HEK293 (cell line): ENCODE measurements around the gene FIGLA.
A peak's percentile ranks its signal among the peaks of the same experiment; 100 is the strongest.

Experiments
- CTCF ChIA-PET: fragments of 350-600 bp; formaldehyde crosslinking; extraction: SDS; loops from one replicate; lab custom pipeline; 2021; ENCODE audit warnings: antibody characterized with exemption; lab: Yijun Ruan, JAX
- POLR2A ChIA-PET: fragments of 300-600 bp; formaldehyde crosslinking; extraction: SDS; loops from one replicate; lab custom pipeline; 2020; ENCODE audit warnings: antibody characterized with exemption, inconsistent platforms; lab: Yijun Ruan, JAX
- H3K27ac ChIP-seq: fragments of 200-500 bp; sonication (Bioruptor generic); 2 replicates; pipeline ENCODE4 v1.5.1; 2014; ENCODE audit warnings: low read depth, low read length, control low read depth, inconsistent platforms; ENCODE audit errors: extremely low read depth
- H3K36me3 ChIP-seq, 2 experiments: fragments of 200-500 bp in 1 of 2; sonication (Bioruptor generic) in 1 of 2; 1 replicate in 1 of 2; 2 replicates in 1 of 2; pipeline ENCODE4 v1.5.1; 2014 to 2017; ENCODE audit warnings: inconsistent platforms in 2 of 2, low read length in 2 of 2; ENCODE audit not compliant: control insufficient read depth in 2 of 2, insufficient read depth in 1 of 2
- H3K4me1 ChIP-seq: fragments of 200-500 bp; sonication (Bioruptor generic); 2 replicates; pipeline ENCODE4 v1.5.1; 2014; ENCODE audit warnings: mild to moderate bottlenecking, low read length, inconsistent platforms; ENCODE audit not compliant: control insufficient read depth, insufficient read depth
- H3K4me3 ChIP-seq: 2 replicates; pipeline ENCODE4 v1.5.1; 2011; ENCODE audit warnings: low read depth, mild to moderate bottlenecking, control low read depth, low read length, moderate library complexity
- H3K9me3 ChIP-seq: fragments of 200-500 bp; sonication (Bioruptor generic); 2 replicates; pipeline ENCODE4 v1.5.1; 2014; ENCODE audit warnings: low read depth, low read length, inconsistent platforms; ENCODE audit not compliant: control insufficient read depth, insufficient read depth
- EGR2 ChIP-seq: fragments of 450-650 bp; formaldehyde crosslinking; IDR thresholded peaks from 2 replicates; pipeline ENCODE4 v1.5.1; 2016; ENCODE audit warnings: low read depth, missing biosample characterization, missing genetic modification characterization
- ELK4 ChIP-seq: IDR thresholded peaks from 2 replicates; pipeline ENCODE4 v1.6.1; 2011; ENCODE audit warnings: mild to moderate bottlenecking, low read depth, low read length, borderline replicate concordance
- HOXD13 ChIP-seq: sonication (generic); formaldehyde crosslinking; IDR thresholded peaks from 2 replicates; pipeline ENCODE4 v1.8.0; 2022; ENCODE audit warnings: missing genetic modification reagents, borderline replicate concordance
- KLF1 ChIP-seq: fragments of 450-650 bp; formaldehyde crosslinking; IDR thresholded peaks from 2 replicates; pipeline ENCODE4 v1.5.1; 2016; ENCODE audit warnings: missing biosample characterization, missing genetic modification characterization
- SALL2 ChIP-seq: fragments of 450-650 bp; formaldehyde crosslinking; IDR thresholded peaks from 2 replicates; pipeline ENCODE4 v1.5.0; 2017; ENCODE audit warnings: missing biosample characterization, mild to moderate bottlenecking, missing genetic modification characterization, borderline replicate concordance
- ZBTB20 ChIP-seq: fragments of 450-650 bp; formaldehyde crosslinking; IDR thresholded peaks from 2 replicates; pipeline ENCODE4 v1.5.1; 2016; ENCODE audit warnings: missing biosample characterization, missing genetic modification characterization
- ZBTB6 ChIP-seq: fragments of 450-650 bp; formaldehyde crosslinking; IDR thresholded peaks from 2 replicates; pipeline ENCODE4 v1.5.1; 2017; ENCODE audit warnings: missing biosample characterization, missing genetic modification characterization
- ZIC2 ChIP-seq: fragments of 450-650 bp; formaldehyde crosslinking; IDR thresholded peaks from 2 replicates; pipeline ENCODE4 v1.5.1; 2016; ENCODE audit warnings: missing biosample characterization, missing genetic modification characterization
- ZNF2 ChIP-seq: fragments of 450-650 bp; formaldehyde crosslinking; IDR thresholded peaks from 2 replicates; pipeline ENCODE4 v1.5.1; 2016; ENCODE audit warnings: missing biosample characterization, missing genetic modification characterization
- ZNF292 ChIP-seq: fragments of 450-650 bp; formaldehyde crosslinking; IDR thresholded peaks from 2 replicates; pipeline ENCODE4 v1.5.1; 2016; ENCODE audit warnings: low read depth, missing biosample characterization, missing genetic modification characterization, borderline replicate concordance
- ZNF341 ChIP-seq: fragments of 450-650 bp; formaldehyde crosslinking; IDR thresholded peaks from 2 replicates; pipeline ENCODE4; 2016; ENCODE audit warnings: low read depth, missing biosample characterization, missing genetic modification characterization
- ZNF394 ChIP-seq: fragments of 450-650 bp; formaldehyde crosslinking; IDR thresholded peaks from 2 replicates; pipeline ENCODE4 v1.5.1; 2016; ENCODE audit warnings: missing biosample characterization, missing genetic modification characterization, mild to moderate bottlenecking, moderate library complexity, borderline replicate concordance
- ZNF423 ChIP-seq: fragments of 450-650 bp; formaldehyde crosslinking; IDR thresholded peaks from 2 replicates; pipeline ENCODE4 v1.5.1; 2016; ENCODE audit warnings: missing biosample characterization, missing genetic modification characterization
- ZNF48 ChIP-seq: fragments of 450-650 bp; formaldehyde crosslinking; IDR thresholded peaks from 2 replicates; pipeline ENCODE4 v1.5.1; 2016; ENCODE audit warnings: missing biosample characterization, missing genetic modification characterization
- ZNF514 ChIP-seq: fragments of 450-650 bp; formaldehyde crosslinking; IDR thresholded peaks from 2 replicates; pipeline ENCODE4 v1.5.1; 2016; ENCODE audit warnings: missing biosample characterization, missing genetic modification characterization
- ZNF626 ChIP-seq: fragments of 450-650 bp; sonication (Bioruptor Pico); formaldehyde crosslinking; IDR thresholded peaks from 2 replicates; pipeline ENCODE4 v1.5.1; 2018; ENCODE audit warnings: missing biosample characterization, missing genetic modification characterization, inconsistent platforms
- ZNF777 ChIP-seq: fragments of 450-650 bp; formaldehyde crosslinking; IDR thresholded peaks from 2 replicates; pipeline ENCODE4 v1.5.1; 2017; ENCODE audit warnings: missing biosample characterization, missing genetic modification characterization, borderline replicate concordance
- TF ChIP-seq, protein P1 (sequence below): fragments of 450-650 bp; formaldehyde crosslinking; IDR thresholded peaks from 2 replicates; pipeline ENCODE4 v1.5.1; 2016; ENCODE audit warnings: missing biosample characterization, missing genetic modification characterization
- TF ChIP-seq, protein P2 (sequence below): fragments of 450-650 bp; formaldehyde crosslinking; conservative IDR thresholded peaks from 2 replicates; pipeline ENCODE4 v1.5.1; 2016; ENCODE audit warnings: low read depth, missing biosample characterization, missing genetic modification characterization

The FIGLA gene

DNA sequence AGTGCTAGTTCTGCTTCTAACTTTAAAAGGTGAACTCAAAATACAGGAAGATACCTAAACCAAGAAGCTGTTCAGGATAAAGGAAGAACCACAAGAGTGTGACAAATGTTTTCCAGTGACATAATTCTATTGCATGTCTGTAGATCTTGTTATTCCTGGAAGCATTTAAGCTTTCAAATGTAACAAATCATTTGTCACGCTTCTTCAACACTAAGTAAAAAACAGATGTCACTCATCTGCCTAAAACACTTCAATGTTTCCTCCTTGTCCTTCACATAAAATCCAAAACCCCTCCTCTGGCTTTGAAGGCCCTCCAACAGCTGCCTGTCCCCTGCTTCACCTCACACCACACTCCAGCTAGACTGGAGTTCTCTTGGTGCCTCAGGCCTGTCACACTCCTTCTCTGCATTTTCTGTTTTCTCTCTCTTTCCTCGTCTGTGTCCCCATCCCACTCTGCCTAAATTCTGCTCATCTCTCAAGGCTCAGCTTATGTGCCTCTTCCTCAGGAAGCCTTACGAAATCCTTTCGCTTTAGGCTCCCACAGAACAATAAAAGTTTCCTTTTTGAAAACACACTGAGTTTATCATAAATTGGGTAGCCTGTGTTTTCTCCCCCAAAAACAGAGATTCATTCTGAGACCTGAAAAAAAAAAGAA lies 36.4 kb upstream of the FIGLA start:
- no peak overlapping the region for H3K27ac ChIP-seq
- TF ChIP-seq ZBTB20 (tag by site-specific recombination) = no peak
- no peak for TF ChIP-seq ZNF292 (tag by site-specific recombination)
- no peak for TF ChIP-seq HOXD13
- no peaks in the 10 kb centered on the region for H3K4me1 ChIP-seq
- peaks cover 0 to 6% of the 10 kb centered on the region in 2 experiments; a peak in 1 of 3 replicates for H3K36me3 ChIP-seq
- no peaks in the 10 kb centered on the region for H3K9me3 ChIP-seq
- ChIA-PET CTCF (interaction anchor here (0.7 to 1.5 kb wide), 3 partner anchors 34 to 885 kb away, joined by 3 to 4 read pairs (median 3); no protein-coding TSS in a partner anchor), POLR2A (no interaction called here)
- H3K4me3 ChIP-seq = no peak overlapping the region

GRCh38 chr2:70823249-70823648 lies 32.8 kb upstream of the FIGLA start:
- POLR2A ChIA-PET = no interaction called here
- H3K4me1 ChIP-seq = no peaks in the 10 kb centered on the region
- TF ChIP-seq, protein P1, sequence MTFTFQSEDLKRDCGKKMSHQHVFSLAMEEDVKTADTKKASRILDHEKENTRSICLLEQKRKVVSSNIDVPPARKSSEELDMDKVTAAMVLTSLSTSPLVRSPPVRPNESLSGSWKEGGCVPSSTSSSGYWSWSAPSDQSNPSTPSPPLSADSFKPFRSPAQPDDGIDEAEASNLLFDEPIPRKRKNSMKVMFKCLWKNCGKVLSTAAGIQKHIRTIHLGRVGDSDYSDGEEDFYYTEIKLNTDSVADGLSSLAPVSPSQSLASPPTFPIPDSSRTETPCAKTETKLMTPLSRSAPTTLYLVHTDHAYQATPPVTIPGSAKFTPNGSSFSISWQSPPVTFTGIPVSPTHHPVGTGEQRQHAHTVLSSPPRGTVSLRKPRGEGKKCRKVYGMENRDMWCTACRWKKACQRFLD (tag by site-specific recombination) = no peak
- TF ChIP-seq ZNF626 (tag by site-specific recombination) (no peak), ZNF423 (no peak), ELK4 (no peak), ZNF777 (no peak), ZNF2 (tag by site-specific recombination) (no peak)
- CTCF ChIA-PET = no interaction called here
- no peaks in the 10 kb centered on the region for H3K9me3 ChIP-seq
- H3K4me3 ChIP-seq = no peak overlapping the region
- H3K27ac ChIP-seq = no peak overlapping the region
- no peaks in the 10 kb centered on the region for H3K36me3 ChIP-seq

DNA sequence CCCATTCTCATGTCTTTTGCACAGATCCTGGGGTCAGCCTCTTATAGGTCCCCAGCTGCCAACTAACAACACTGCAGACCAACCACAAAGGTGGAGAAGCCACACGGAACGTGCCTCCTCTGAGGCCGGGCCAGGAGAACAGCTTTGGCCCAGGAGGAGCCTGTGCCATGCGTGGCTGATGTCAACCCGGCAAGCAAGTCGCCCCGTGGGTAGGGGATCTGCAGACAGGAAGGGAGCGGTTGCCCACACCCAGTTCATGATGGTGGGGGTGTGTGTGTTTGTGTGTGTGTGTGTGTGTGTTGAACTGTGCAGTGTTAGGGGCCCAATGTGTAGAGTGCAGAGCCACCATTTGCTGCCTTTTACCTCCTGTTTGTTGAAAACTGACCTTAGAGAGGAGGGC lies 32.4 kb upstream of the FIGLA start:
- no peak overlapping the region for H3K27ac ChIP-seq
- POLR2A ChIA-PET = no interaction called here
- H3K4me3 ChIP-seq = no peak overlapping the region
- no peaks in the 10 kb centered on the region for H3K36me3 ChIP-seq
- H3K9me3 ChIP-seq = no peaks in the 10 kb centered on the region
- no peaks in the 10 kb centered on the region for H3K4me1 ChIP-seq
- no peak for TF ChIP-seq SALL2 (tag by site-specific recombination)
- no peak for TF ChIP-seq ZNF48 (tag by site-specific recombination)
- TF ChIP-seq KLF1 = peak; percentile 56
- 0 out of 2 replicates have a peak, but pooled peaks have one; percentile 10 for TF ChIP-seq EGR2
- CTCF ChIA-PET = no interaction called here

GRCh38 chr2:70820499-70820898 lies 30.1 kb upstream of the FIGLA start, which contains the start of gene CLEC4F:
Gene CLEC4F (minus strand): TSS chr2:70820599. CDS start chr2:70820523, 76 bp downstream.
- no peak within 1 kb of the TSS for H3K27ac ChIP-seq
- TF ChIP-seq, protein P2, sequence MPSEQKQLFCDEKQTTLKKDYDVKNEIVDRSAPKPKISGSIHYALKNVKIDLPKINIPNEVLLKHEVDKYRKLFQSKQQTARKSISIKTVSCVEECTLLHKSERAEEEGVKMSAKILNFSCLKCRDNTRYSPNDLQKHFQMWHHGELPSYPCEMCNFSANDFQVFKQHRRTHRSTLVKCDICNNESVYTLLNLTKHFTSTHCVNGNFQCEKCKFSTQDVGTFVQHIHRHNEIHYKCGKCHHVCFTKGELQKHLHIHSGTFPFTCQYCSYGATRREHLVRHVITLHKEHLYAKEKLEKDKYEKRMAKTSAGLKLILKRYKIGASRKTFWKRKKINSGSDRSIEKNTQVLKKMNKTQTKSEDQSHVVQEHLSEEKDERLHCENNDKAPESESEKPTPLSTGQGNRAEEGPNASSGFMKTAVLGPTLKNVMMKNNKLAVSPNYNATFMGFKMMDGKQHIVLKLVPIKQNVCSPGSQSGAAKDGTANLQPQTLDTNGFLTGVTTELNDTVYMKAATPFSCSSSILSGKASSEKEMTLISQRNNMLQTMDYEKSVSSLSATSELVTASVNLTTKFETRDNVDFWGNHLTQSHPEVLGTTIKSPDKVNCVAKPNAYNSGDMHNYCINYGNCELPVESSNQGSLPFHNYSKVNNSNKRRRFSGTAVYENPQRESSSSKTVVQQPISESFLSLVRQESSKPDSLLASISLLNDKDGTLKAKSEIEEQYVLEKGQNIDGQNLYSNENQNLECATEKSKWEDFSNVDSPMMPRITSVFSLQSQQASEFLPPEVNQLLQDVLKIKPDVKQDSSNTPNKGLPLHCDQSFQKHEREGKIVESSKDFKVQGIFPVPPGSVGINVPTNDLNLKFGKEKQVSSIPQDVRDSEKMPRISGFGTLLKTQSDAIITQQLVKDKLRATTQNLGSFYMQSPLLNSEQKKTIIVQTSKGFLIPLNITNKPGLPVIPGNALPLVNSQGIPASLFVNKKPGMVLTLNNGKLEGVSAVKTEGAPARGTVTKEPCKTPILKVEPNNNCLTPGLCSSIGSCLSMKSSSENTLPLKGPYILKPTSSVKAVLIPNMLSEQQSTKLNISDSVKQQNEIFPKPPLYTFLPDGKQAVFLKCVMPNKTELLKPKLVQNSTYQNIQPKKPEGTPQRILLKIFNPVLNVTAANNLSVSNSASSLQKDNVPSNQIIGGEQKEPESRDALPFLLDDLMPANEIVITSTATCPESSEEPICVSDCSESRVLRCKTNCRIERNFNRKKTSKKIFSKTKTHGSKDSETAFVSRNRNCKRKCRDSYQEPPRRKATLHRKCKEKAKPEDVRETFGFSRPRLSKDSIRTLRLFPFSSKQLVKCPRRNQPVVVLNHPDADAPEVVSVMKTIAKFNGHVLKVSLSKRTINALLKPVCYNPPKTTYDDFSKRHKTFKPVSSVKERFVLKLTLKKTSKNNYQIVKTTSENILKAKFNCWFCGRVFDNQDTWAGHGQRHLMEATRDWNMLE (tag by site-specific recombination) = no peak
- TF ChIP-seq ZNF394 (tag by site-specific recombination) (no peak), ZNF514 (tag by site-specific recombination) (no peak), ZBTB6 (tag by site-specific recombination) (no peak), ZIC2 (tag by site-specific recombination) (no peak), ZNF341 (tag by site-specific recombination) (no peak)
- no peaks in the 10 kb centered on the region for H3K9me3 ChIP-seq
- CTCF ChIA-PET = no interaction called here
- H3K4me1 ChIP-seq = no peaks in the 10 kb centered on the region
- H3K36me3 ChIP-seq = no peaks in the 10 kb centered on the region
- H3K4me3 ChIP-seq = no peak within 1 kb of the TSS
- POLR2A ChIA-PET = no interaction called here
